ENCODE data around the gene MYO18B.

Gene MYO18B

GRCh38 chr22:25853501-25854284 is 111.7 kb downstream of the MYO18B start:
- no peak for DNase-seq

GRCh38 chr22:25869771-25870170 is 127.8 kb downstream of the MYO18B start:
- DNase-seq = no peak

- no peak for DNase-seq
Measured at GRCh38 chr22:25874327-25874726, 132.3 kb downstream of the MYO18B start.

GRCh38 chr22:25875461-25875860 is 133.5 kb downstream of the MYO18B start:
- no peak for DNase-seq

GRCh38 chr22:25876871-25877270 is 134.9 kb downstream of the MYO18B start:
- DNase-seq = no peak

GRCh38 chr22:25878933-25879332 is 136.9 kb downstream of the MYO18B start:
- DNase-seq = no peak

GRCh38 chr22:25880524-25880923 is 138.5 kb downstream of the MYO18B start:
- no peak for DNase-seq

- DNase-seq = no peak
Measured at GRCh38 chr22:25881210-25881755, 139.3 kb downstream of the MYO18B start.

GRCh38 chr22:25882360-25882759 is 140.4 kb downstream of the MYO18B start:
- DNase-seq = no peak

GRCh38 chr22:25883482-25884033 is 141.6 kb downstream of the MYO18B start:
- DNase-seq = no peak

- no peak for DNase-seq
Measured at GRCh38 chr22:25884121-25884520, 142.1 kb downstream of the MYO18B start.

- no peak for DNase-seq
Measured at GRCh38 chr22:25888399-25889054, 146.5 kb downstream of the MYO18B start.

- DNase-seq = no peak
Measured at GRCh38 chr22:25890651-25891050, 148.7 kb downstream of the MYO18B start.

- DNase-seq = no peak
Measured at GRCh38 chr22:25892678-25893077, 150.7 kb downstream of the MYO18B start.

GRCh38 chr22:25895678-25896077 is 153.7 kb downstream of the MYO18B start:
- DNase-seq = no peak

GRCh38 chr22:25896098-25896497 is 154.1 kb downstream of the MYO18B start:
- DNase-seq = no peak

GRCh38 chr22:25896592-25896991 is 154.6 kb downstream of the MYO18B start:
- DNase-seq = no peak

GRCh38 chr22:25898707-25899365 is 156.8 kb downstream of the MYO18B start:
- no peak for DNase-seq

- DNase-seq = no peak
Measured at GRCh38 chr22:25899566-25899965, 157.6 kb downstream of the MYO18B start.

- DNase-seq = no peak
Measured at GRCh38 chr22:25900390-25900789, 158.4 kb downstream of the MYO18B start.

GRCh38 chr22:25900880-25901279 is 158.9 kb downstream of the MYO18B start:
- no peak for DNase-seq

GRCh38 chr22:25902402-25902801 is 160.4 kb downstream of the MYO18B start:
- no peak for DNase-seq

GRCh38 chr22:25903294-25903693 is 161.3 kb downstream of the MYO18B start:
- DNase-seq = no peak

All from NCI-H2081 treated with DMSO at 0.1 percent for 48 hours (cell line).